SK-N-DZ (cell line): ENCODE results near the gene DUSP6.

Source experiments
- DNase-seq: peaks from one replicate; pipeline ENCODE4 v3.0.0-alpha.2; 2015; ENCODE audit warnings: low spot score
- small RNA-seq, 2 experiments: library from RNA; depleted of rRNA; stranded (forward); fragments of <200 nt; gene quantifications; one replicate each; pipeline ENCODE3, GENCODE V24; 2014

DUSP6 gene

DNA sequence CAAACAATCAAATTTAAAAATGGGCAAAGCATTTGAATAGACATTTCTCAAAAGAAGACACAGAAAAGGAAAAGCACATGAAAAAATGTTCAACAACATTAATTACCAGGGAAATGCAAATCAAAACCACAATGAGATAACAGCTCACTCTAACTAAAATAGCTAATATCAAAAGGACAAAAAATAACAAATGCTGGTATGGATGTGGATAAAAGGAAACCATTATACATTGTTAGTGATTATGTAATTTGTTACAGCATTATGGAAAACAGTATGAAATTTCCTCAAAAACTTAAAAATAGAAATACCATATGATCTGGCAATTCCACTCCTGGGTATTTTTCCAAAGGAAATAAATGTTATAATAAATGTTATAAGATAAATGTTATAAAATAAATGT lies 52.9 kb downstream of the DUSP6 start:
- DNase-seq, result no peak

Small RNAs within 50 kb of the gene (small RNA-seq; reads per million reads assigned to genes)
- gene MRPS6P4, result 0 reads per million in 2 experiments
